OCI-LY1 (cell line): ENCODE results near the gene FSTL5.

Experiments
- CTCF ChIP-seq: fragments of 200-600 bp; sonication (generic), shearing (Covaris generic); IDR thresholded peaks from 2 replicates; pipeline ENCODE4 v1.5.1; 2017; ENCODE audit warnings: mild to moderate bottlenecking, antibody characterized with exemption, low read length, moderate library complexity, mixed read lengths
- EZH2 ChIP-seq: fragments of 200-600 bp; sonication (generic), shearing (Covaris generic); IDR thresholded peaks from 2 replicates; pipeline ENCODE4 v1.8.0; 2017; ENCODE audit warnings: borderline replicate concordance, mixed run types, mild to moderate bottlenecking, antibody characterized with exemption, low read length, moderate library complexity, mixed read lengths

GRCh38 chr4:161920304-161921052 is 243.3 kb downstream of the FSTL5 start:
- no peak for TF ChIP-seq CTCF
- no peak for TF ChIP-seq EZH2
